Caco-2 (cell line): ENCODE measurements around the gene VSTM2L. TPM values are rescaled to one million over a fixed set of nuclear protein-coding genes. Genes with fewer than 3 reads are reported as not detected.

Experiments used
- BruUV-seq: library from RNA; stranded (reverse); fragments of 400-500 nt; replicated peaks from 2 replicates; lab custom pipeline; 2021; lab: Mats Ljungman, UMichigan
- CTCF ChIA-PET: fragments of 300-600 bp; sonication (Branson Sonifier 250); formaldehyde crosslinking; loops from one replicate; lab custom pipeline; 2022; ENCODE audit warnings: antibody characterized with exemption; lab: Charles Lee
- POLR2A ChIA-PET: fragments of 300-600 bp; sonication (Branson Sonifier 250); formaldehyde crosslinking; loops from one replicate; lab custom pipeline; 2022; ENCODE audit warnings: antibody characterized with exemption; lab: Charles Lee
- DNase-seq, 2 experiments: peaks; one replicate each; pipeline versions ENCODE4 v3.0.0 to v3.0.0-alpha.2; 2020 to 2022
- H3K27me3 ChIP-seq: replicated peaks from 2 replicates; pipeline ENCODE4 v1.6.0; 2011; ENCODE audit warnings: low read length; ENCODE audit not compliant: control insufficient read depth, insufficient read depth
- H3K36me3 ChIP-seq: 2 replicates; pipeline ENCODE4 v1.5.1; 2011; ENCODE audit warnings: low read length; ENCODE audit not compliant: control insufficient read depth, insufficient read depth
- H3K4me1 ChIP-seq: fragments of 250-450 bp; sonication (Bioruptor Pico); 2 replicates; pipeline ENCODE4 v1.5.1; 2020; ENCODE audit warnings: mild to moderate bottlenecking
- H3K4me3 ChIP-seq: 2 replicates; pipeline ENCODE4 v1.5.1; 2011; ENCODE audit warnings: low read depth, mild to moderate bottlenecking, control low read depth, low read length
- H3K9me3 ChIP-seq: fragments of 250-450 bp; sonication (Bioruptor Pico); 2 replicates; pipeline ENCODE4 v1.5.1; 2020; ENCODE audit warnings: mild to moderate bottlenecking, moderate library complexity
- H3K27ac Mint-ChIP-seq: one replicate; pipeline ENCODE4 v1.8.0; 2022; ENCODE audit warnings: mixed read lengths; ENCODE audit not compliant: unreplicated experiment
- H3K27me3 Mint-ChIP-seq: one replicate; pipeline ENCODE4 v1.8.0; 2022; ENCODE audit warnings: mixed read lengths; ENCODE audit not compliant: insufficient read depth, unreplicated experiment
- H3K36me3 Mint-ChIP-seq: one replicate; pipeline ENCODE4 v1.8.0; 2022; ENCODE audit warnings: mild to moderate bottlenecking, mixed read lengths; ENCODE audit not compliant: insufficient read depth, unreplicated experiment
- H3K4me1 Mint-ChIP-seq: one replicate; pipeline ENCODE4 v1.8.0; 2022; ENCODE audit warnings: low read depth, mixed read lengths; ENCODE audit not compliant: unreplicated experiment
- H3K4me3 Mint-ChIP-seq: one replicate; pipeline ENCODE4 v1.8.0; 2022; ENCODE audit warnings: mild to moderate bottlenecking, moderate library complexity, mixed read lengths; ENCODE audit not compliant: unreplicated experiment
- H3K9me3 Mint-ChIP-seq: one replicate; pipeline ENCODE4 v1.8.0; 2022; ENCODE audit warnings: mixed read lengths; ENCODE audit not compliant: unreplicated experiment
- CTCF ChIP-seq, 2 experiments: fragments of 200-600 bp in 1 of 2; IDR thresholded peaks; 1 replicate in 1 of 2; 2 replicates in 1 of 2; pipeline versions ENCODE4 v1.5.1 to v1.8.0; 2011 to 2022; ENCODE audit warnings: antibody characterized with exemption in 1 of 2, control low read depth in 1 of 2, inconsistent platforms in 1 of 2, low read depth in 1 of 2, low read length in 1 of 2, mild to moderate bottlenecking in 1 of 2, moderate library complexity in 1 of 2; ENCODE audit not compliant: insufficient read depth in 1 of 2, severe bottlenecking in 1 of 2, unreplicated experiment in 1 of 2
- intact Hi-C: fragments of 100-400 bp; cut with micrococcal nuclease; formaldehyde crosslinking; loops from one replicate; pipeline ENCODE4 v1.10.0; 2022; ENCODE audit not compliant: unreplicated experiment
- total RNA-seq: library from RNA; stranded (reverse); gene quantifications from 2 replicates; pipeline ENCODE4 v1.2.3, GENCODE V29; 2022

Gene VSTM2L
- total RNA-seq, 1 experiment from 2014 or later = not detected

- ChIA-PET POLR2A (no interaction called here), CTCF (no interaction called here)
- H3K36me3 ChIP-seq = no peaks in the 10 kb centered on the region
- H3K4me3 ChIP-seq = no peak overlapping the region
- no peaks in the 10 kb centered on the region; the same call in 1 of the 2 replicates for H3K27me3 ChIP-seq
- BruUV-seq = no TSS peak
- intact Hi-C loops = no loop called here
- no peaks in the 10 kb centered on the region for H3K9me3 Mint-ChIP-seq
- peaks cover 8% of the 10 kb centered on the region for H3K4me1 Mint-ChIP-seq
- H3K36me3 Mint-ChIP-seq = no peaks in the 10 kb centered on the region
- no peak for DNase-seq
- no peak overlapping the region for H3K4me3 Mint-ChIP-seq
- H3K27ac Mint-ChIP-seq = no peak overlapping the region
- H3K9me3 ChIP-seq = no peaks in the 10 kb centered on the region
- H3K4me1 ChIP-seq = no peaks in the 10 kb centered on the region
- no peak for TF ChIP-seq CTCF (IDR thresholded peaks at IDR 0.05; ENCODE audit: insufficient read depth in 1 of 2, low read depth in 1 of 2, low read length in 1 of 2, severe bottlenecking in 1 of 2, unreplicated experiment in 1 of 2)
- H3K27me3 Mint-ChIP-seq = peaks cover 20% of the 10 kb centered on the region
Measured at GRCh38 chr20:37918035-37918434, 15.1 kb downstream of the VSTM2L start.

- no peak for TF ChIP-seq CTCF (IDR thresholded peaks at IDR 0.05; ENCODE audit: insufficient read depth in 1 of 2, low read depth in 1 of 2, low read length in 1 of 2, severe bottlenecking in 1 of 2, unreplicated experiment in 1 of 2)
- Mint-ChIP-seq H3K36me3 (no peaks in the 10 kb centered on the region), H3K9me3 (no peaks in the 10 kb centered on the region), H3K27me3 (peaks cover 20% of the 10 kb centered on the region), H3K4me1 (peaks cover 8% of the 10 kb centered on the region), H3K4me3 (no peak overlapping the region), H3K27ac (no peak overlapping the region)
- DNase-seq = no peak
- BruUV-seq = no TSS peak
- Histone ChIP-seq H3K27me3 (no peaks in the 10 kb centered on the region; the same call in 1 of the 2 replicates), H3K4me3 (no peak overlapping the region), H3K36me3 (no peaks in the 10 kb centered on the region), H3K9me3 (no peaks in the 10 kb centered on the region), H3K4me1 (no peaks in the 10 kb centered on the region)
- ChIA-PET CTCF (interaction anchor here (0.6 to 1.1 kb wide), 2 partner anchors 67 to 71 kb away, joined by 3 to 4 read pairs; no protein-coding TSS in a partner anchor), POLR2A (no interaction called here)
- intact Hi-C loops = no loop called here
Measured at GRCh38 chr20:37919389-37920040, 16.6 kb downstream of the VSTM2L start.

GRCh38 chr20:37920270-37920669 lies 17.3 kb downstream of the VSTM2L start:
- DNase-seq = no peak
- peaks cover 20% of the 10 kb centered on the region for H3K27me3 Mint-ChIP-seq

More at GRCh38 chr20:37920270-37920669, 17.3 kb downstream of the VSTM2L start:
- POLR2A ChIA-PET = no interaction called here
- Histone ChIP-seq H3K36me3 (no peaks in the 10 kb centered on the region), H3K9me3 (no peaks in the 10 kb centered on the region), H3K4me1 (no peaks in the 10 kb centered on the region), H3K4me3 (no peak overlapping the region), H3K27me3 (no peaks in the 10 kb centered on the region; the same call in 1 of the 2 replicates)
- peaks cover 8% of the 10 kb centered on the region for H3K4me1 Mint-ChIP-seq
- intact Hi-C loops = no loop called here
- BruUV-seq = no TSS peak
- H3K4me3 Mint-ChIP-seq = no peak overlapping the region
- no peak overlapping the region for H3K27ac Mint-ChIP-seq
- H3K36me3 Mint-ChIP-seq = no peaks in the 10 kb centered on the region
- CTCF ChIA-PET = no interaction called here
- no peaks in the 10 kb centered on the region for H3K9me3 Mint-ChIP-seq
- TF ChIP-seq CTCF (IDR thresholded peaks at IDR 0.05; ENCODE audit: insufficient read depth in 1 of 2, low read depth in 1 of 2, low read length in 1 of 2, severe bottlenecking in 1 of 2, unreplicated experiment in 1 of 2) = no peak
